Skin of body (tissue), 2 donors: ENCODE data around the gene UBE2QL1. TPM values are rescaled to one million over a fixed set of nuclear protein-coding genes. Genes with fewer than 3 reads are reported as not detected.

Experiments used
- DNase-seq: peaks from one replicate; lab custom pipeline; 2025; lab: John Stamatoyannopoulos, UW
- total RNA-seq: library from RNA; depleted of rRNA; stranded (reverse); fragments of >200 nt; gene quantifications from one replicate; pipeline ENCODE4 v1.2.3, GENCODE V29; 2014

The UBE2QL1 gene
- total RNA-seq, 1 donor from 2014 or later: 0.89 TPM

- no peak for DNase-seq
Measured at GRCh38 chr5:6475626-6476312, 27.1 kb downstream of the UBE2QL1 start.

- DNase-seq: no peak
Measured at GRCh38 chr5:6476313-6476661, 27.6 kb downstream of the UBE2QL1 start.

- DNase-seq: no peak
Measured at GRCh38 chr5:6478793-6479192, 30.1 kb downstream of the UBE2QL1 start.

- no peak for DNase-seq
Measured at GRCh38 chr5:6480133-6481051, 31.7 kb downstream of the UBE2QL1 start.

GRCh38 chr5:6482735-6483134, 34.1 kb downstream of the UBE2QL1 start:
- DNase-seq: no peak

- no peak for DNase-seq
Measured at GRCh38 chr5:6483880-6484382, 35.3 kb downstream of the UBE2QL1 start.

GRCh38 chr5:6484446-6484845, 35.8 kb downstream of the UBE2QL1 start:
- no peak for DNase-seq

- no peak for DNase-seq
Measured at GRCh38 chr5:6484899-6485298, 36.2 kb downstream of the UBE2QL1 start.

- no peak for DNase-seq
Measured at GRCh38 chr5:6485441-6485840, 36.8 kb downstream of the UBE2QL1 start.

- no peak for DNase-seq
Measured at GRCh38 chr5:6486074-6486473, 37.4 kb downstream of the UBE2QL1 start.

- DNase-seq: no peak
Measured at GRCh38 chr5:6487081-6487480, 38.4 kb downstream of the UBE2QL1 start.

GRCh38 chr5:6488021-6488420, 39.4 kb downstream of the UBE2QL1 start:
- DNase-seq: no peak

- no peak for DNase-seq
Measured at GRCh38 chr5:6489643-6490185, 41.1 kb downstream of the UBE2QL1 start.

GRCh38 chr5:6490246-6490645, 41.6 kb downstream of the UBE2QL1 start:
- DNase-seq: no peak

GRCh38 chr5:6490693-6491092, 42.0 kb downstream of the UBE2QL1 start:
- no peak for DNase-seq

GRCh38 chr5:6491196-6491918, 42.7 kb downstream of the UBE2QL1 start:
- DNase-seq: no peak

- DNase-seq: no peak
Measured at GRCh38 chr5:6491919-6492290, 43.2 kb downstream of the UBE2QL1 start.

- no peak for DNase-seq
Measured at GRCh38 chr5:6492934-6493333, 44.3 kb downstream of the UBE2QL1 start.

- DNase-seq: no peak
Measured at GRCh38 chr5:6493681-6494454, 45.2 kb downstream of the UBE2QL1 start.

GRCh38 chr5:6494939-6495338, 46.3 kb downstream of the UBE2QL1 start:
- DNase-seq: no peak
